Activated CD4-positive, CD25-positive, alpha-beta regulatory T cell treated with anti-CD3 and anti-CD28 coated beads, Interleukin-2, amount 50 U/mL, for 16 hours (primary cell): ENCODE data around the gene PCDHGC3.
"Not testable (repeated sequence)": the region's sequence is repeated elsewhere in the genome, so short reads cannot be mapped to it uniquely, and the experiment has no call there.

Experiments
- DNase-seq: peaks from one replicate; pipeline ENCODE4 v3.0.0-alpha.2; 2020; ENCODE audit warnings: low read depth, low spot score

The PCDHGC3 gene

GRCh38 chr5:141475625-141476131 lies at the start of gene PCDHGC3:
Gene PCDHGC3 (plus strand): TSS chr5:141475966. CDS start chr5:141476117, 151 bp downstream.
- DNase-seq, result no peak

- DNase-seq, result no peak
Observed at GRCh38 chr5:141427783-141428426, 47.9 kb upstream of the PCDHGC3 start.

DNA sequence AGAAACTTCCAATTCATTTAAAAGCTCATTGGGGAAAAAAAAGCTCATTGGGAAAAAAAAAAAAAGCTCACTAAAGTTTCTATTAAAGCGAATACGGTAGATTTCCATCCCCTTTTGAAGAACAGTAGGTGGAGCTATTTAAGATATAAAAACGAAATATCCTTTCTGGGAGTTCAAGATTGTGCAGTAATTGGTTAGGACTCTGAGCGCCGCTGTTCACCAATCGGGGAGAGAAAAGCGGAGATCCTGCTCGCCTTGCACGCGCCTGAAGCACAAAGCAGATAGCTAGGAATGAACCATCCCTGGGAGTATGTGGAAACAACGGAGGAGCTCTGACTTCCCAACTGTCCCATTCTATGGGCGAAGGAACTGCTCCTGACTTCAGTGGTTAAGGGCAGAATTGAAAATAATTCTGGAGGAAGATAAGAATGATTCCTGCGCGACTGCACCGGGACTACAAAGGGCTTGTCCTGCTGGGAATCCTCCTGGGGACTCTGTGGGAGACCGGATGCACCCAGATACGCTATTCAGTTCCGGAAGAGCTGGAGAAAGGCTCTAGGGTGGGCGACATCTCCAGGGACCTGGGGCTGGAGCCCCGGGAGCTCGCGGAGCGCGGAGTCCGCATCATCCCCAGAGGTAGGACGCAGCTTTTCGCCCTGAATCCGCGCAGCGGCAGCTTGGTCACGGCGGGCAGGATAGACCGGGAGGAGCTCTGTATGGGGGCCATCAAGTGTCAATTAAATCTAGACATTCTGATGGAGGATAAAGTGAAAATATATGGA lies 45.2 kb upstream of the PCDHGC3 start, which contains the start of gene PCDHGA12:
TSS of gene PCDHGA12 (plus strand) at position 176 of the 782 bp plus-strand sequence. CDS start at position 429, 253 bp downstream.
- DNase-seq, result no peak

- DNase-seq, result no peak
Observed at GRCh38 chr5:141431286-141431685, 44.5 kb upstream of the PCDHGC3 start.

- DNase-seq, result not testable (repeated sequence)
Observed at GRCh38 chr5:141432308-141432707, 43.5 kb upstream of the PCDHGC3 start.

DNA sequence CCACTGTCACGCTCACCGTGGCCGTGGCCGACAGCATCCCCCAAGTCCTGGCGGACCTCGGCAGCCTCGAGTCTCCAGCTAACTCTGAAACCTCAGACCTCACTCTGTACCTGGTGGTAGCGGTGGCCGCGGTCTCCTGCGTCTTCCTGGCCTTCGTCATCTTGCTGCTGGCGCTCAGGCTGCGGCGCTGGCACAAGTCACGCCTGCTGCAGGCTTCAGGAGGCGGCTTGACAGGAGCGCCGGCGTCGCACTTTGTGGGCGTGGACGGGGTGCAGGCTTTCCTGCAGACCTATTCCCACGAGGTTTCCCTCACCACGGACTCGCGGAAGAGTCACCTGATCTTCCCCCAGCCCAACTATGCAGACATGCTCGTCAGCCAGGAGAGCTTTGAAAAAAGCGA lies 43.0 kb upstream of the PCDHGC3 start:
- not testable (repeated sequence) for DNase-seq

DNA sequence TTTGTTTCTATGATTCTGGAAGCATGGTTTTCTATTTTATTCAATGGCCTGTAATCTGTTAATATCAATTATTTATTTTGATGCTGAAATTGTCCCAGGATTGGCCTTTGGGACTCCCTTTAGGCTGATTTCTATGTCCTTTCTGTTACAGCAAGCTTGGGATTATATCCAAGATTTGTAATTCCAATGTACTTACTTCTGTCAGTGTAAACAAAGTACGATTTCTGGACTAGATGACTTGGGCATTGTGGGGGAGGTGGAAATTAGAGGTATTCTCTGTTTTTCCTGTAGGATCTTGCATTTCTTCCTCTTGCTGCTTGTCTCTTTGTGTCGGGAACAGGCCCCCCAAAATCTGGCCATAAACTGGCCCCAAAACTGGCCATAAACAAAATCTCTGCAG lies 41.8 kb upstream of the PCDHGC3 start:
- no peak for DNase-seq

- no peak for DNase-seq
Observed at GRCh38 chr5:141437221-141437620, 38.5 kb upstream of the PCDHGC3 start.

- DNase-seq, result no peak
Observed at GRCh38 chr5:141439411-141440141, 36.2 kb upstream of the PCDHGC3 start.

DNA sequence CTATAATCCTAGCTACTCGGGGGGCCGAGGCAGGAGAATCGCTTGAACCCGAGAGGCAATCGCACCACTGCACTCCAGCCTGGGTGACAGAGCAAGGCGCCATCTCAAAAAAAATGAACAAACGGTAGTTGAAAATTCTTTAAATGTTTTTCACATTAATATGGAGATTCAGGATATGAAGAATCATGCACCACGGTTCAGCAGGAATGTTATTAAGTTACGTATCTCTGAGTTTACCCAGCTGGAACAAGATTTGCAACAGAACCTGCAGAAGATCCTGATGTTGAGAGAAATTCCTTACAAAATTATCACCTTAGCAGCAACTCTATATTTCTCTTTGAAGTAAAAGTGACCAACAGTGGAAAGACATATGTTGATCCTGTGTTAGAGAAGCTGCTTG lies 35.4 kb upstream of the PCDHGC3 start:
- no peak for DNase-seq

DNA sequence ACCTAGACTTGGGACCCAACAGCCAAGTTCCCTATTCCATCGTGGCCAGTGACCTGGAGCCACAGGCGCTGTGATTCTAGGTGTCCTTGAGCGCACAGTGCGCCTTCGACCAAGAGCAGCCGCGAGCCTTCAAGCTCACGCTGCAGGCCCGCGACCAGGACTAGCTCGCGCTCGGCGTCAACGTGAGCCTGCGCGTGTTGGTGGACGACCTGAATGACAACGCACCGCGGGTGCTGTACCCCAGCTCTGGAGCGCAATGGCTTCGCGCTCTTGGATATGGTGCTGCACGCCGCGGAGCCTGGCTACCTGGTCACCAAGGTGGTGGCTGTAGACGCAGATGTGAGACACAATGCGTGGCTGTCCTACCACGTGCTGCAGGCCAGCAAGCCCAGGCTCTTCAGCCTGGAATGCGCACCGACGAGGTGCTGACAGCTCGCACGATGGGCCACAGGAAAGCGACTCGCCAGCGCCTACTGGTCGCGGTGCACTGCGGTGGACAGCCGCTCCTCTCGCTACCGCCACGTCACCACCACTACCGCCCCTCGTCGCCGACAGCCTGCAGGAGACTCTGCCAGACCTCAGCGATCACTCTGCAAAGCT lies 34.1 kb upstream of the PCDHGC3 start:
- DNase-seq, result no peak

DNA sequence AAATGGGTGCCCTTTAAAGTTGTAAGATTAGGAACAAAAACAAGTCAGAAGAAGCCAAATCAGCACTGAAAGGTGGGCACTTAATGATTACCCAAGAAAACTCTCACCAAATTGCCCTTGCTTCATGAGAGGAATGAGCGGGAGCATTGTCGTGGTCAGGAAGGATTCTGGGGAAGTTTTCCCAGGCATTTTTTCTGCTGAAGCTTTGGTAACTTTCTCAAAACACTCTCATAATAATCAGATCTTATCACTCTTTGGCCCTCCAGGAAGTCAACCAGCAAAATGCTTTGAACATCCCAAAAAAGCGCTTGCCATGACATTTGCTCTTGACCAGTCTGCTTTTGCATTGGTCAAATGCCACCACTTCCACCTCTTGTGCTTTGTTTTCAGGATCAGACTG lies 10.4 kb upstream of the PCDHGC3 start:
- no peak for DNase-seq

- DNase-seq, result no peak
Observed at GRCh38 chr5:141476132-141476911, 556 bp downstream of the PCDHGC3 start.

- no peak for DNase-seq
Observed at GRCh38 chr5:141477044-141477575, 1.3 kb downstream of the PCDHGC3 start.

DNA sequence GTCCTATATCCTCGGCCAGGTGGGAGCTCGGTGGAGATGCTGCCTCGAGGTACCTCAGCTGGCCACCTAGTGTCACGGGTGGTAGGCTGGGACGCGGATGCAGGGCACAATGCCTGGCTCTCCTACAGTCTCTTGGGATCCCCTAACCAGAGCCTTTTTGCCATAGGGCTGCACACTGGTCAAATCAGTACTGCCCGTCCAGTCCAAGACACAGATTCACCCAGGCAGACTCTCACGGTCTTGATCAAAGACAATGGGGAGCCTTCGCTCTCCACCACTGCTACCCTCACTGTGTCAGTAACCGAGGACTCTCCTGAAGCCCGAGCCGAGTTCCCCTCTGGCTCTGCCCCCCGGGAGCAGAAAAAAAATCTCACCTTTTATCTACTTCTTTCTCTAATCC lies 2.0 kb downstream of the PCDHGC3 start:
- DNase-seq, result no peak

GRCh38 chr5:141478321-141478945 lies 2.7 kb downstream of the PCDHGC3 start:
- no peak for DNase-seq

DNA sequence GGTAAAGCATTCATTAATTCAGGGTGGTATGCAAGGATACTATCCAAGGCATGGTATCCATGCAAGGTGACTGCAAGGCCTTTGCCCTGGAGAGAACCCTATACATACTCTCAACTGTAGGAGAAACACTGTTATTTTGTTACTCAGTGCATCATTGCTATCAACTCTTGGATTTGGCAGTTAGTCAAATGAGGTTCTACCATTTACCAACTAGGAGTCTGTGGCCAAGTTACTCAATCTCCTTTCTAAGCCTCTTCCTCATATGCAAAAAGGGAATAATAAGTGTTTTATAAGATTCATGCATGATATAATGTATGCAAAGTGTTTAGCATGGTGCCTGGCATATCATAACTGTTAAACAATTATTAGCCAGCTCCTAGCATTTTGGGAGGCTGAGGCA lies 4.0 kb downstream of the PCDHGC3 start:
- DNase-seq, result no peak

DNA sequence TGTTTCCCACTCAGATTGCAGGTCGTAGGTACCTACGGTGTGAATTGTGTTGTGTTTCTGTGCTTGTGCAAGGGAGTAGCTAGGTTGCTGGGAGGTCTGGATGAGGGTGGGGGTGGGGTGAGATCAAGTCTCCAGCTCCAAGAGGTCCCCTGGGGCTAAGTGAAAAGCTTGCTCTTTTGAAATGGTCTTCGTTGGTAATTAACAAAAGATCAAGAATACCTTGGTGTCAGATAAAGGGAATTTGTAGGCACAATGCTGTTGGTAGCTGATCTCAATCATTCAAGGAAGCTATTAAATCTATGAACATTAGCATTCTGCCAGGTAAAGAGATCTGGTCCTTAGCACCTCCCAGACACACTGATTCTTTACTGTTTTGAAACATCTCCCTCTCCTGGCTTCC lies 8.1 kb downstream of the PCDHGC3 start:
- DNase-seq, result no peak

DNA sequence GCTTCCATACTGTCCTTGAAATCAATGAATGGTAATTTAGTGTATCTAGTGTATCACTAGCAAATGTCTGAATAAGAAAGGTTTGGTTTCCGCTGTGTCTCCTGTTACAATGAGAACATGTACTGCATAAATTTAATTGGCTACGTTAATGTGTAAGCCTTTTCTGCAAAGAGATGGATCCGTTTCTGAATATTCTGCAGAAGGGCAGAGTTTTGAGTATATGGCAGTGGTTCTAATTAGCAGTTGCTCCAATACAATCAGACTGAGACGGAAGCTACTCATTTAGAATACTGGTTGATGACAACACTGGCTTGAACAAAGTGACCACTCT lies 8.5 kb downstream of the PCDHGC3 start:
- DNase-seq, result no peak

- DNase-seq, result no peak
Observed at GRCh38 chr5:141484641-141485311, 9.0 kb downstream of the PCDHGC3 start, which contains the start of gene PCDHGC4. Gene PCDHGC4 (plus strand): TSS chr5:141485030. CDS start chr5:141485174, 144 bp downstream.
